ENCODE measurements around the gene PHLDB2. TPM values are rescaled to one million over a fixed set of nuclear protein-coding genes. Genes with fewer than 3 reads are reported as not detected.

Gene PHLDB2
- total RNA-seq, 1 donor, result 14.1 TPM

- peaks cover 12% of the 10 kb centered on the region for H3K4me1 ChIP-seq (ENCODE audit: insufficient read depth, low read length)
- H3K4me3 ChIP-seq (ENCODE audit: low read length), result no peak overlapping the region
- H3K27me3 ChIP-seq (ENCODE audit: insufficient read depth, low read length), result no peaks in the 10 kb centered on the region
- H3K9me3 ChIP-seq (ENCODE audit: low read depth, low read length), result no peaks in the 10 kb centered on the region
These were observed 150.6 kb downstream of the PHLDB2 start for GRCh38 chr3:112009670-112010069.

- Histone ChIP-seq H3K4me1 (ENCODE audit: insufficient read depth, low read length) (peaks cover 12% of the 10 kb centered on the region), H3K4me3 (ENCODE audit: low read length) (no peak overlapping the region), H3K27me3 (ENCODE audit: insufficient read depth, low read length) (no peaks in the 10 kb centered on the region), H3K9me3 (ENCODE audit: low read depth, low read length) (no peaks in the 10 kb centered on the region)
These were observed 151.6 kb downstream of the PHLDB2 start for GRCh38 chr3:112010636-112011035.

GRCh38 chr3:112011376-112011940, 152.4 kb downstream of the PHLDB2 start:
- H3K4me3 ChIP-seq (ENCODE audit: low read length), result no peak overlapping the region
- no peaks in the 10 kb centered on the region for H3K9me3 ChIP-seq (ENCODE audit: low read depth, low read length)
- H3K27me3 ChIP-seq (ENCODE audit: insufficient read depth, low read length), result no peaks in the 10 kb centered on the region
- H3K4me1 ChIP-seq (ENCODE audit: insufficient read depth, low read length), result peaks cover 12% of the 10 kb centered on the region

GRCh38 chr3:112012205-112012992, 153.3 kb downstream of the PHLDB2 start:
- H3K9me3 ChIP-seq (ENCODE audit: low read depth, low read length), result no peaks in the 10 kb centered on the region
- H3K4me1 ChIP-seq (ENCODE audit: insufficient read depth, low read length), result peaks cover 12% of the 10 kb centered on the region
- H3K4me3 ChIP-seq (ENCODE audit: low read length), result no peak overlapping the region
- H3K27me3 ChIP-seq (ENCODE audit: insufficient read depth, low read length), result no peaks in the 10 kb centered on the region

- no peaks in the 10 kb centered on the region for H3K27me3 ChIP-seq (ENCODE audit: insufficient read depth, low read length)
- H3K9me3 ChIP-seq (ENCODE audit: low read depth, low read length), result no peaks in the 10 kb centered on the region
- H3K4me3 ChIP-seq (ENCODE audit: low read length), result no peak overlapping the region
- peaks cover 12% of the 10 kb centered on the region for H3K4me1 ChIP-seq (ENCODE audit: insufficient read depth, low read length)
These were observed 154.2 kb downstream of the PHLDB2 start for GRCh38 chr3:112013058-112013783.

- no peak overlapping the region for H3K4me3 ChIP-seq (ENCODE audit: low read length)
- no peaks in the 10 kb centered on the region for H3K27me3 ChIP-seq (ENCODE audit: insufficient read depth, low read length)
- H3K4me1 ChIP-seq (ENCODE audit: insufficient read depth, low read length), result peaks cover 12% of the 10 kb centered on the region
- no peaks in the 10 kb centered on the region for H3K9me3 ChIP-seq (ENCODE audit: low read depth, low read length)
These were observed 154.7 kb downstream of the PHLDB2 start for GRCh38 chr3:112013784-112014143.

GRCh38 chr3:112017091-112017490, 158.0 kb downstream of the PHLDB2 start:
- peaks cover 12% of the 10 kb centered on the region for H3K4me1 ChIP-seq (ENCODE audit: insufficient read depth, low read length)
- H3K27me3 ChIP-seq (ENCODE audit: insufficient read depth, low read length), result no peaks in the 10 kb centered on the region
- no peaks in the 10 kb centered on the region for H3K9me3 ChIP-seq (ENCODE audit: low read depth, low read length)
- H3K4me3 ChIP-seq (ENCODE audit: low read length), result no peak overlapping the region

- Histone ChIP-seq H3K4me3 (ENCODE audit: low read length) (no peak overlapping the region), H3K9me3 (ENCODE audit: low read depth, low read length) (no peaks in the 10 kb centered on the region), H3K4me1 (ENCODE audit: insufficient read depth, low read length) (peaks cover 7% of the 10 kb centered on the region), H3K27me3 (ENCODE audit: insufficient read depth, low read length) (no peaks in the 10 kb centered on the region)
These were observed 159.6 kb downstream of the PHLDB2 start for GRCh38 chr3:112018712-112019111.

- no peaks in the 10 kb centered on the region for H3K4me1 ChIP-seq (ENCODE audit: insufficient read depth, low read length)
- no peaks in the 10 kb centered on the region for H3K9me3 ChIP-seq (ENCODE audit: low read depth, low read length)
- no peak overlapping the region for H3K4me3 ChIP-seq (ENCODE audit: low read length)
- no peaks in the 10 kb centered on the region for H3K27me3 ChIP-seq (ENCODE audit: insufficient read depth, low read length)
These were observed 160.7 kb downstream of the PHLDB2 start for GRCh38 chr3:112019716-112020115.

GRCh38 chr3:112020674-112021085, 161.6 kb downstream of the PHLDB2 start:
- H3K4me3 ChIP-seq (ENCODE audit: low read length), result no peak overlapping the region
- no peaks in the 10 kb centered on the region for H3K9me3 ChIP-seq (ENCODE audit: low read depth, low read length)
- no peaks in the 10 kb centered on the region for H3K4me1 ChIP-seq (ENCODE audit: insufficient read depth, low read length)
- H3K27me3 ChIP-seq (ENCODE audit: insufficient read depth, low read length), result no peaks in the 10 kb centered on the region

Other genes starting within 250 kb of the PHLDB2 start
- 16.6 TPM for gene PLCXD2, start 184.6 kb upstream of the PHLDB2 start, total RNA-seq
- 27.3 TPM for gene ABHD10, start 119.8 kb downstream of the PHLDB2 start, total RNA-seq
- not detected for gene TAGLN3, start 139.7 kb downstream of the PHLDB2 start, total RNA-seq
- gene TMPRSS7, start 175.5 kb downstream of the PHLDB2 start, total RNA-seq, result not detected
- gene C3orf52, start 227.1 kb downstream of the PHLDB2 start, total RNA-seq, result 1.3 TPM

Measured in mononuclear cell (primary cell).